GM12878 (cell line): ENCODE measurements around the gene BAG5. TPM values are rescaled to one million over a fixed set of nuclear protein-coding genes. Genes with fewer than 3 reads are reported as not detected.

ENCODE experiments used
- ATAC-seq: fragments of 200-7000 bp; cut with Tn5 transposase; 3 replicates; pipeline ENCODE4 v1.9.1; 2020; ENCODE audit warnings: mild to moderate bottlenecking, moderate library complexity
- BruUV-seq: library from RNA; stranded (reverse); fragments of 400-500 nt; replicated peaks from 2 replicates; lab custom pipeline; 2021; lab: Mats Ljungman, UMichigan
- CTCF ChIA-PET: fragments of 300-600 bp; sonication (Branson Sonifier 250); formaldehyde crosslinking; extraction: SDS; loops from one replicate; lab custom pipeline; 2021; ENCODE audit warnings: inconsistent platforms; lab: Yijun Ruan, JAX
- POLR2A ChIA-PET: fragments of 350-600 bp; formaldehyde crosslinking; extraction: SDS; loops from one replicate; lab custom pipeline; 2021; ENCODE audit warnings: inconsistent platforms; lab: Charles Lee
- RAD21 ChIA-PET: fragments of 300-600 bp; sonication (Branson Sonifier 250); formaldehyde crosslinking; loops from one replicate; lab custom pipeline; 2023; ENCODE audit warnings: antibody characterized with exemption; ENCODE audit not compliant: unreplicated experiment; lab: Charles Lee
- SMC1A ChIA-PET: fragments of 300-600 bp; sonication (Branson Sonifier 250); formaldehyde crosslinking; loops from one replicate; lab custom pipeline; 2023; ENCODE audit not compliant: unreplicated experiment, uncharacterized antibody; lab: Charles Lee
- DNase-seq: peaks from one replicate; pipeline ENCODE4 v3.0.0-alpha.2; 2011; ENCODE audit warnings: low read depth, low spot score
- FAIRE-seq: peaks from 3 replicates; lab custom pipeline; 2011; peaks lifted over from hg19 to GRCh38; lab: Jason Lieb, UNC
- H2AFZ ChIP-seq: 2 replicates; pipeline ENCODE4 v1.6.0; 2011; ENCODE audit warnings: low read depth, low read length, control low read depth; ENCODE audit not compliant: control insufficient read depth
- H3K27ac ChIP-seq: 2 replicates; pipeline ENCODE4 v1.5.1; 2011; ENCODE audit warnings: control low read depth; ENCODE audit not compliant: control insufficient read depth, insufficient read depth
- H3K27me3 ChIP-seq, 2 experiments: replicated peaks in 1 of 2; 2 replicates each; pipeline versions ENCODE4 v1.6.0 to v1.6.1; 2011; ENCODE audit warnings: low read length in 1 of 2; ENCODE audit not compliant: control insufficient read depth in 2 of 2, insufficient read depth in 2 of 2
- H3K36me3 ChIP-seq, 2 experiments: 2 replicates each; pipeline ENCODE4 v1.5.1; 2011; ENCODE audit warnings: low read length in 1 of 2; ENCODE audit not compliant: control insufficient read depth in 2 of 2, insufficient read depth in 2 of 2
- H3K4me1 ChIP-seq: 2 replicates; pipeline ENCODE4 v1.6.1; 2011; ENCODE audit warnings: mild to moderate bottlenecking, low read length, moderate library complexity, mixed read lengths; ENCODE audit not compliant: control insufficient read depth, insufficient read depth
- H3K4me2 ChIP-seq: 2 replicates; pipeline ENCODE4 v1.6.0; 2011; ENCODE audit warnings: control low read depth; ENCODE audit not compliant: control insufficient read depth, insufficient read depth
- H3K4me3 ChIP-seq: fragments of 200-600 bp; sonication (generic); 2 replicates; pipeline ENCODE4 v1.5.1; 2016
- H3K79me2 ChIP-seq: 2 replicates; pipeline ENCODE4 v1.6.0; 2011; ENCODE audit warnings: low read length; ENCODE audit not compliant: control insufficient read depth, insufficient read depth
- H3K9ac ChIP-seq: 2 replicates; pipeline ENCODE4 v1.8.0; 2011; ENCODE audit warnings: low read length, control low read depth, mixed read lengths; ENCODE audit not compliant: control insufficient read depth, insufficient read depth
- H3K9me3 ChIP-seq: replicated peaks from 3 replicates; pipeline ENCODE4 v1.5.1; 2011; ENCODE audit warnings: mild to moderate bottlenecking, low read length; ENCODE audit not compliant: control insufficient read depth, insufficient read depth
- H4K20me1 ChIP-seq: 2 replicates; pipeline ENCODE4 v1.6.0; 2011; ENCODE audit not compliant: control insufficient read depth, insufficient read depth
- BHLHE40 ChIP-seq, 2 experiments: fragments of 450-650 bp in 1 of 2; IDR thresholded peaks; 2 replicates each; pipeline ENCODE4 v1.6.1; 2011 to 2017; ENCODE audit warnings: low read depth in 2 of 2, borderline replicate concordance in 1 of 2, improper control_type of control experiment in 1 of 2, low read length in 1 of 2, mild to moderate bottlenecking in 1 of 2
- CBX5 ChIP-seq: sonication (generic); IDR thresholded peaks from 2 replicates; pipeline ENCODE4 v1.6.1; 2016; ENCODE audit warnings: low read depth, moderate library complexity, mild to moderate bottlenecking, inconsistent platforms
- FOXK2 ChIP-seq: fragments of 450-650 bp; IDR thresholded peaks from 2 replicates; pipeline ENCODE4 v1.6.1; 2017; ENCODE audit warnings: mild to moderate bottlenecking, moderate library complexity
- FOXM1 ChIP-seq: IDR thresholded peaks from 2 replicates; pipeline ENCODE4 v1.6.1; 2012; ENCODE audit warnings: low read depth, mild to moderate bottlenecking, inconsistent platforms, low read length, moderate library complexity
- HDAC2 ChIP-seq: fragments of 200-600 bp; sonication (generic); IDR thresholded peaks from 2 replicates; pipeline ENCODE4 v1.6.1; 2017
- KLF5 ChIP-seq: fragments of 450-650 bp; IDR thresholded peaks from 2 replicates; pipeline ENCODE4 v1.6.1; 2014; ENCODE audit warnings: mild to moderate bottlenecking; ENCODE audit not compliant: partially characterized antibody
- MTA2 ChIP-seq: fragments of 450-650 bp; IDR thresholded peaks from 2 replicates; pipeline ENCODE4 v1.6.1; 2016; ENCODE audit warnings: low read depth, mild to moderate bottlenecking, moderate library complexity
- MYC ChIP-seq: IDR thresholded peaks from 2 replicates; pipeline ENCODE4 v1.6.1; 2011; ENCODE audit warnings: mild to moderate bottlenecking, low read length, moderate library complexity, inconsistent platforms; ENCODE audit not compliant: insufficient read depth, insufficient replicate concordance, insufficient read length, severe bottlenecking
- POLR2A ChIP-seq: IDR thresholded peaks from 2 replicates; pipeline ENCODE4 v1.6.1; 2011; ENCODE audit warnings: low read depth, mild to moderate bottlenecking, low read length
- RBBP5 ChIP-seq: fragments of 200-600 bp; sonication (generic); conservative IDR thresholded peaks from 2 replicates; pipeline ENCODE4 v1.6.1; 2016
- SMAD5 ChIP-seq: IDR thresholded peaks from 2 replicates; pipeline ENCODE4 v1.6.1; 2016; ENCODE audit warnings: antibody characterized with exemption, low read depth
- SREBF2 ChIP-seq: IDR thresholded peaks from 2 replicates; pipeline ENCODE4 v1.6.1; 2012; ENCODE audit warnings: mild to moderate bottlenecking, low read length
- SRF ChIP-seq, 2 experiments: IDR thresholded peaks; 2 replicates each; pipeline ENCODE4 v1.6.1; 2011; ENCODE audit warnings: low read depth in 2 of 2, low read length in 2 of 2, mild to moderate bottlenecking in 1 of 2, moderate library complexity in 1 of 2
- TCF12 ChIP-seq: IDR thresholded peaks from 2 replicates; pipeline ENCODE4 v1.6.1; 2011; ENCODE audit warnings: low read depth, mild to moderate bottlenecking, low read length
- WGBS: methylation state at CpG from one replicate; pipeline ENCODE4 v1.1.6; 2016; ENCODE audit warnings: low lambda C conversion rate; ENCODE audit not compliant: insufficient replicate concordance, insufficient coverage; ENCODE audit errors: missing lambda C conversion rate; 5-methylcytosine and 5-hydroxymethylcytosine counted together
- in situ Hi-C: fragments of 300-500 bp; cut with MboI; formaldehyde crosslinking; loops from 9 replicates; pipeline ENCODE4 v1.14.3; 2018; ENCODE audit warnings: mixed read lengths
- intact Hi-C: fragments of 100-400 bp; cut with micrococcal nuclease; formaldehyde crosslinking; loops from one replicate; pipeline ENCODE4 v1.14.2; 2022; ENCODE audit not compliant: unreplicated experiment
- polyA plus RNA-seq, 11 experiments: library from polyadenylated mRNA; depleted of rRNA in 4 of 11; unstranded in 6 of 11; stranded (reverse) in 5 of 11; fragments of >200 nt; fragmentation: Nextera tagmentation in 4 of 11; fragmentation: Illumina TruSeq in 1 of 11; extraction: Ambion mirVana in 4 of 11; extraction: Trizol in 1 of 11; gene quantifications; 1 replicate in 1 of 11; 2 replicates in 10 of 11; pipeline versions ENCODE4 v1.2.1 to v1.2.3, GENCODE V29; 2011 to 2016; ENCODE audit warnings: inconsistent platforms in 2 of 11, missing spikeins in 2 of 11, low read depth in 1 of 11
- total RNA-seq, 4 experiments: library from RNA; depleted of rRNA in 3 of 4; stranded (reverse); fragments of >200 nt in 3 of 4; fragmentation: Illumina TruSeq in 1 of 4; extraction: Trizol in 1 of 4; gene quantifications; 2 replicates each; pipeline versions ENCODE4 v1.2.1 to v1.2.3, GENCODE V29; 2013 to 2021

BAG5 gene
- total and polyA plus RNA-seq, 10 of the 15 experiments (the other 5 are each of a cell fraction or from before 2014, with no cell fraction given): 9.9 to 30.5 (median 20.1) TPM

DNA sequence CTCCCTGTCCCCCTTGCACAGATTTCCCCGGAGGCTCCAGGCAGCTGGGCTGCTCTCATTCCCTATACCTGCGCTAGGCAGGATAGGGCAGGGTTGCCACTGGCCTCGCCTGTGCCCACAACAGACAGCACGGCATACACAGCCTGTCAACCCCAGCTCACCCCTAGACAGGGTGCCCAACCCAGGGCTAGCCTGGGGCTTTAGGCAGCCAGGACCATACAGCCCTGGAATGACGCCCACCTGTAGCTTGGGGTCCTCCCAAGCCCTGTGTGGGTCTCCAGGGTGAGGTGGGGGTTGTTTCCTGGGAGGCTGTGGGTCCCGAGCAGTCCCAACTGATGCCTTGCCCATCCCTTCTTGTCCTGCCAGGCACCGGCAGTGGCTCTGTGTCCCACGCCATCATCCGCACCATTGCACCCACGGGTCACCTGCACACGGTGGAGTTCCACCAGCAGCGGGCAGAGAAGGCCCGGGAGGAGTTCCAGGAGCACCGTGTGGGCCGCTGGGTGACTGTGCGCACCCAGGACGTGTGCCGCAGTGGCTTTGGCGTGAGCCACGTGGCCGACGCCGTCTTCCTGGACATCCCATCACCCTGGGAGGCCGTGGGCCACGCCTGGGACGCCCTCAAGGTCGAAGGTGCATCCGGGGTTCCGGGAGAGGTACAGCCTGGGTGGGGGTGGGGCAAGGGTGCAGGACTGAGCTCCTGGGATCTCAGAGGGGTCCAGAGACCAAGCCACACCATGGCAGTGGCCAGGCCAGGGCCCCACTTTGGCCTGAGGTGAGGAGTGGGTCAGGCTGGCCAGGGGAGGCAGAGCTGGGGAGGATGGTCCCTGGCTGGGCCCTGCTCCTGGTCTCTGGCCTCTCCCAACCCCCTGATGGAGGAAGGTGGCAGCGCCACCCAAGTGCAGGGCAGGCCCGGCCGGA, 30.0 kb downstream of the BAG5 start:
- H3K9me3 ChIP-seq: no peaks in the 10 kb centered on the region
- no peak overlapping the region for H3K4me3 ChIP-seq
- ATAC-seq (no peak), DNase-seq (no peak)
- ChIA-PET RAD21 (interaction anchor here (1.0 kb wide), 1 partner anchor 14 kb away, joined by 3 read pairs; no protein-coding TSS in a partner anchor), SMC1A (no interaction called here)
- in situ Hi-C loops: no loop called here
- no peaks in the 10 kb centered on the region for H4K20me1 ChIP-seq
- H2AFZ ChIP-seq: no peak overlapping the region
- WGBS: 94% methylated on average over 29 of the region's 32 CpGs
- no TSS peak for BruUV-seq
- no peaks in the 10 kb centered on the region for H3K27me3 ChIP-seq
- no peak overlapping the region for H3K27ac ChIP-seq
- H3K9ac ChIP-seq: no peak overlapping the region
- intact Hi-C loops: no loop called here
- peaks cover 14% of the 10 kb centered on the region for H3K4me1 ChIP-seq
- no peak overlapping the region for H3K4me2 ChIP-seq
- TF ChIP-seq POLR2A (0 out of 2 replicates have a peak, but pooled peaks have one; percentile 9), SRF (IDR thresholded peaks at IDR 0.05; ENCODE audit: low read depth in 2 of 2, low read length in 2 of 2) (no peak)
- TF ChIP-seq, all 136 proteins: peak for 1
- peaks cover 0 to 6% of the 10 kb centered on the region in 2 experiments; a peak in 2 of 4 replicates for H3K36me3 ChIP-seq
- CTCF ChIA-PET: no interaction called here
- H3K79me2 ChIP-seq: peaks cover 30% of the 10 kb centered on the region
- POLR2A ChIA-PET: interaction anchor here (0.6 kb wide), 1 partner anchor 904 kb away, joined by 3 read pairs; no protein-coding TSS in a partner anchor
- no peak for FAIRE-seq

DNA sequence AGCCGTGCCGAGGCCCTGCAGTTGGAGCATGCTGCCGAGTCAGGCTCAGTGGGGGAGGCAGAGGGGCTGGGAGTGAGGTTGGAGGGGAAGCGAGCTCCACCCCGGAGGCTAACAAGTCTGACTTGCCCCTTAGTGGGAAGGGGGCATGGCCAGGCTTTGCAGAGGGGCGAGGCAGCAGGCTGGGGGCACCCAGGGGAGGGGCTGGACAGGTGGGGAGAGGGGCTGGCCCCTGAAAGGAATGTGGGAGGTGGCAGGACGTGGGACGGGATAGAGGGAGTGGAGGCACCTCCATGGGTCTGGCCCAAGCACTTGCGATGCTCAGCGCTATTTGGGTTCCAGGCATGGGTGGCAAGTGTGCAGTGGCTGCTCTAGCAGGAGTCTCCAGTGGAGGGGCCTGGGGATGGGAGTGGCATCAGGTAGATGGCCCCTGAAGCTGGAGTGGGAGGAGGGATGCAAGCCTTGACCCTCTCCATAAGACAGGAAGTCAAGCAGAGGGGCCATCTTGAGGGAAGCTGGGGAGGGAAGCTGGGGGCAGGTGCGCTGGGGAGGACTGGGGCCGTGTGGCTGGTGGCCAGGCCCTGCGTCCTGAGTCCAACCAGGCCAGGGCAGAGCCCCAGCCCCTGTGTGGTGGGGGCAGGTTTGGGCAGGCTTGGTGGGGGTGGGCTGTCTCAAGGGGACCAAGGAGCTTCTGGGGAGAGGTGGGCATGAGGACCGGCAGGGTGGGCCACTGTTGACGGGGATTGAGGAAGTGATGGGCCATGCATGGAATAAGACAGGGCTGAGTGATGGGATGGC, 30.8 kb downstream of the BAG5 start:
- RAD21 ChIA-PET: no interaction called here
- intact Hi-C loops (no loop called here), in situ Hi-C loops (no loop called here)
- no peak overlapping the region for H3K27ac ChIP-seq
- SMC1A ChIA-PET: no interaction called here
- ATAC-seq (no peak), DNase-seq (no peak), FAIRE-seq (no peak)
- no peaks in the 10 kb centered on the region for H3K9me3 ChIP-seq
- BruUV-seq: no TSS peak
- 89% methylated on average over 13 of the region's 15 CpGs for WGBS
- no peak overlapping the region for H2AFZ ChIP-seq
- CTCF ChIA-PET: interaction anchor here (1.1 to 5.3 kb wide), 3 partner anchors 13 to 20 kb away, joined by 3 to 39 read pairs (median 4); no protein-coding TSS in a partner anchor
- POLR2A ChIA-PET: interaction anchor here (0.6 kb wide), 1 partner anchor 904 kb away, joined by 3 read pairs; no protein-coding TSS in a partner anchor
- H3K4me1 ChIP-seq: peaks cover 22% of the 10 kb centered on the region
- H3K36me3 ChIP-seq: peaks cover 0 to 6% of the 10 kb centered on the region in 2 experiments; a peak in 2 of 4 replicates
- no peak overlapping the region for H3K4me3 ChIP-seq
- no peaks in the 10 kb centered on the region for H3K27me3 ChIP-seq
- no peak for TF ChIP-seq MYC
- no peak for TF ChIP-seq CBX5
- no peak for TF ChIP-seq SMAD5
- no peak for TF ChIP-seq FOXK2
- TF ChIP-seq KLF5: no peak
- no peak for TF ChIP-seq RBBP5
- no peak for TF ChIP-seq HDAC2
- no peak for TF ChIP-seq FOXM1
- no peak for TF ChIP-seq BHLHE40 (IDR thresholded peaks at IDR 0.05; ENCODE audit: borderline replicate concordance in 1 of 2, low read depth in 2 of 2, low read length in 1 of 2)
- TF ChIP-seq MTA2: no peak
- no peak for TF ChIP-seq TCF12
- TF ChIP-seq SREBF2: no peak
- no peaks in the 10 kb centered on the region for H4K20me1 ChIP-seq
- H3K79me2 ChIP-seq: peaks cover 30% of the 10 kb centered on the region
- no peak overlapping the region for H3K9ac ChIP-seq
- no peak overlapping the region; the same call in 1 of the 2 replicates for H3K4me2 ChIP-seq
